DOHH2 (cell line): ENCODE measurements around the gene FIBP.
"Not testable (repeated sequence)": the region's sequence is repeated elsewhere in the genome, so short reads cannot be mapped to it uniquely, and the experiment has no call there.

ENCODE experiments used
- H3F3A ChIP-seq: fragments of 200-600 bp; sonication (generic), shearing (Covaris generic); 2 replicates; pipeline ENCODE4 v1.6.0; 2016; ENCODE audit warnings: antibody characterized with exemption, mild to moderate bottlenecking; ENCODE audit not compliant: control insufficient read depth, insufficient read depth
- H3K27ac ChIP-seq: fragments of 200-600 bp; sonication (generic); 2 replicates; pipeline ENCODE4 v1.5.1; 2014; ENCODE audit warnings: low read depth, mild to moderate bottlenecking, low read length, moderate library complexity
- H3K27me3 ChIP-seq: fragments of 200-600 bp; sonication (generic); 2 replicates; pipeline ENCODE4 v1.6.1; 2014; ENCODE audit warnings: mild to moderate bottlenecking, low read length, mixed read lengths; ENCODE audit not compliant: control insufficient read depth
- H3K36me3 ChIP-seq: fragments of 200-600 bp; sonication (generic); 2 replicates; pipeline ENCODE4 v1.6.1; 2014; ENCODE audit warnings: mild to moderate bottlenecking, low read length, moderate library complexity, mixed read lengths; ENCODE audit not compliant: control insufficient read depth
- H3K4me1 ChIP-seq: fragments of 200-600 bp; sonication (generic); 2 replicates; pipeline ENCODE4 v1.6.1; 2014; ENCODE audit warnings: mild to moderate bottlenecking, low read length, mixed read lengths; ENCODE audit not compliant: control insufficient read depth
- H3K4me2 ChIP-seq: fragments of 200-600 bp; sonication (generic); 2 replicates; pipeline ENCODE4 v1.6.0; 2014; ENCODE audit warnings: mild to moderate bottlenecking, low read length, moderate library complexity
- H3K4me3 ChIP-seq: fragments of 200-600 bp; sonication (generic); 2 replicates; pipeline ENCODE4 v1.5.1; 2014; ENCODE audit warnings: mild to moderate bottlenecking, low read length, mixed read lengths
- H3K79me2 ChIP-seq: fragments of 200-600 bp; sonication (generic); 2 replicates; pipeline ENCODE4 v1.6.1; 2014; ENCODE audit warnings: mild to moderate bottlenecking, low read length, mixed read lengths; ENCODE audit not compliant: control insufficient read depth
- H3K9me2 ChIP-seq: fragments of 200-600 bp; sonication (generic); replicated peaks from 2 replicates; pipeline ENCODE4 v1.6.1; 2014; ENCODE audit warnings: mild to moderate bottlenecking, low read length, mixed read lengths; ENCODE audit not compliant: control insufficient read depth
- H3K9me3 ChIP-seq: fragments of 200-600 bp; sonication (generic); 2 replicates; pipeline ENCODE4 v1.6.1; 2014; ENCODE audit warnings: antibody characterized with exemption, low read length, mixed read lengths; ENCODE audit not compliant: control insufficient read depth, insufficient read depth
- H4K20me1 ChIP-seq: fragments of 200-600 bp; sonication (generic); 2 replicates; pipeline ENCODE4 v1.6.0; 2014; ENCODE audit warnings: low read depth, mild to moderate bottlenecking, antibody characterized with exemption, low read length, moderate library complexity; ENCODE audit not compliant: control insufficient read depth, insufficient read depth
- CTCF ChIP-seq: fragments of 200-600 bp; sonication (generic); IDR thresholded peaks from one replicate; pipeline ENCODE4 v1.5.1; 2014; ENCODE audit warnings: antibody characterized with exemption, mild to moderate bottlenecking, low read depth, low read length; ENCODE audit not compliant: poor library complexity, severe bottlenecking
- EZH2phosphoT487 ChIP-seq: fragments of 200-600 bp; sonication (generic); IDR thresholded peaks from 2 replicates; pipeline ENCODE4 v1.6.1; 2017; ENCODE audit warnings: borderline replicate concordance, mild to moderate bottlenecking, antibody characterized with exemption, low read length, moderate library complexity, mixed read lengths

FIBP gene

GRCh38 chr11:65849771-65850216, 38.5 kb downstream of the FIBP start:
- Histone ChIP-seq H3K36me3 (peaks cover 37% of the 10 kb centered on the region), H3K27me3 (0 out of 2 replicates have a peak, but pooled peaks cover 2% of the 10 kb centered on the region), H3K27ac (no peak overlapping the region), H3K9me3 (peaks cover 5% of the 10 kb centered on the region; the same call in 1 of the 2 replicates), H4K20me1 (no peaks in the 10 kb centered on the region; the same call in 1 of the 2 replicates), H3K9me2 (no peaks in the 10 kb centered on the region), H3K79me2 (peaks cover 7% of the 10 kb centered on the region), H3F3A (peaks cover 15% of the 10 kb centered on the region), H3K4me3 (no peak overlapping the region), H3K4me2 (no peak overlapping the region), H3K4me1 (no peaks in the 10 kb centered on the region)
- no peak for TF ChIP-seq CTCF
- TF ChIP-seq EZH2phosphoT487, result no peak

- Histone ChIP-seq H3K27ac (no peak overlapping the region), H3K27me3 (0 out of 2 replicates have a peak, but pooled peaks cover 2% of the 10 kb centered on the region), H3K79me2 (peaks cover 3% of the 10 kb centered on the region; the same call in 1 of the 2 replicates), H3K4me3 (no peak overlapping the region), H3K4me1 (no peaks in the 10 kb centered on the region), H3F3A (peaks cover 15% of the 10 kb centered on the region), H4K20me1 (no peaks in the 10 kb centered on the region; the same call in 1 of the 2 replicates), H3K36me3 (peaks cover 33% of the 10 kb centered on the region), H3K9me3 (peaks cover 5% of the 10 kb centered on the region; the same call in 1 of the 2 replicates), H3K4me2 (no peak overlapping the region), H3K9me2 (no peaks in the 10 kb centered on the region)
- TF ChIP-seq EZH2phosphoT487 (no peak), CTCF (no peak)
Measured at GRCh38 chr11:65849366-65849765, 38.9 kb downstream of the FIBP start.

- not testable (repeated sequence) for H3K79me2 ChIP-seq, H3K27me3 ChIP-seq, H3K9me2 ChIP-seq, H3K4me2 ChIP-seq, H3K4me1 ChIP-seq, H3K4me3 ChIP-seq, H3K9me3 ChIP-seq, H4K20me1 ChIP-seq, H3K27ac ChIP-seq
- peaks cover 15% of the 10 kb centered on the region for H3F3A ChIP-seq
- H3K36me3 ChIP-seq, result peaks cover 26% of the 10 kb centered on the region
Measured at GRCh38 chr11:65848693-65849092, 39.6 kb downstream of the FIBP start.

- TF ChIP-seq EZH2phosphoT487 (no peak), CTCF (no peak)
- Histone ChIP-seq H3K79me2 (no peaks in the 10 kb centered on the region), H3K4me1 (no peaks in the 10 kb centered on the region)
Measured at GRCh38 chr11:65847746-65848145, 40.5 kb downstream of the FIBP start.

More at GRCh38 chr11:65847746-65848145, 40.5 kb downstream of the FIBP start:
- Histone ChIP-seq H4K20me1 (no peaks in the 10 kb centered on the region), H3K36me3 (peaks cover 17% of the 10 kb centered on the region), H3K27ac (no peak overlapping the region), H3K9me2 (no peaks in the 10 kb centered on the region), H3F3A (peaks cover 8% of the 10 kb centered on the region), H3K4me2 (no peak overlapping the region), H3K4me3 (no peak overlapping the region), H3K27me3 (0 out of 2 replicates have a peak, but pooled peaks cover 2% of the 10 kb centered on the region), H3K9me3 (peaks cover 5% of the 10 kb centered on the region; the same call in 1 of the 2 replicates)
